Middle frontal gyrus (tissue), 1 donor: ENCODE measurements around the gene MPV17L.
A peak's percentile ranks its signal among the peaks of the same experiment; 100 is the strongest.
"Not testable (repeated sequence)": the region's sequence is repeated elsewhere in the genome, so short reads cannot be mapped to it uniquely, and the experiment has no call there.

Source experiments
- DNase-seq: peaks from one replicate; pipeline ENCODE4 v3.0.0-alpha.2; 2015; ENCODE audit warnings: low spot score; ENCODE audit errors: extremely low spot score

Gene MPV17L

GRCh38 chr16:15407756-15408155 is 12.2 kb downstream of the MPV17L start:
- not testable (repeated sequence) for DNase-seq

DNA sequence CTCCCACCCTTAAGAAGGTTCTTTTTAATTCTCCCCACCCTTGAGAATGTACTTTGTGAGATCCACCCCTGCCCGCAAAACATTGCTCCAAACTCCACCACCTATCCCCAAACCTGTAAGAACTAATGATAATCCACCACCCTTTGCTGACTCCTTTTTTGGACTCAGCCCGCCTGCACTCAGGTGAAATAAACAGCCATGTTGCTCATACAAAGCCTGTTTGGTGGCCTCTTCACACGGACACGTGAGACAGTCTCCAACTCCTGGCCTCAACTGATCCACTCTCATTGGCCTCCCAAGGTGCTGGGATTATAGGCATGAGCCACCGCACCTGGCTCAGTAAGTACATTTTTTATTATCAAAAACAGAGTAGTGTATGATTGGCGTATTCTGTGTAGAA is 13.9 kb downstream of the MPV17L start:
- DNase-seq, result not testable (repeated sequence)

- no peak for DNase-seq
These were observed 20.0 kb downstream of the MPV17L start for GRCh38 chr16:15415511-15415985.

- no peak for DNase-seq
These were observed 21.6 kb downstream of the MPV17L start for GRCh38 chr16:15417197-15417596.

DNA sequence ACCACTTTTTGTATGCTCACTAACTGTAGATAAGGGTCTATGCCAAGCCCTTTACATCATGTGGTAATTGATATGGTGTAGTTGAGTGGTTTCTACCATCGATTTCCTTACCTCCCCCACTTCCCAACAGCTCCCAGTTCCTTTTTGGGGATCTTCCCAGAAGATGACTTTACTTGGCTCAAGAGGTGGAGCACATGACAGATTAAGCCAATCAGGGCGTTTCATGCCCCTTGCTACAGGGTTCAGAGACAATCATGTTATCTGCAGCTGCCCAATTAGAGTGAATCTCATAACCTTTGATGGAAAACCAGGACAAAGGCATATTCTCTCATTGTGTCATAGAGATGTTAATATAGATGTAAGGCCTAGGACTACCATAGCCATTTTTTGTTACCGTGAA is 22.7 kb downstream of the MPV17L start:
- no peak for DNase-seq

DNA sequence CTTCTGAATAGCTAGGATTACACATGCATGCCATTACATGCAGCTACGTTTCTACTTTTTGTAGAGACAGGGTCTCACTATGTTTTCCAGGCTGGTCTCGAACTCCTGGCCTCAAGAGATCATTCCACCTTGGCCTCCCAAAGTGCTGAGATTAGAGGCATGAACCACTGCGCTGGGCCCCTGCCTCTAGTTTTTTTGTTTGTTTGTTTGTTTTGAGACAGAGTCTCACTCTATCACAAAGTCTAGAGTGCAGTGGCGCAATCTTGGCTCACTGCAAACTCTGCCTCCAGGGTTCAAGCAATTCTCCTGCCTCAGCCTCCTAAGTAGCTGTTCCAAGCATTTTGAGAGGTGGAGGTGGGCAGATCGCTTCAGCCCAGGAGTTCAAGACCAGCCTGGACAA is 26.1 kb downstream of the MPV17L start:
- DNase-seq, result not testable (repeated sequence)

- DNase-seq, result no peak
These were observed 26.7 kb downstream of the MPV17L start for GRCh38 chr16:15422222-15422621.

DNA sequence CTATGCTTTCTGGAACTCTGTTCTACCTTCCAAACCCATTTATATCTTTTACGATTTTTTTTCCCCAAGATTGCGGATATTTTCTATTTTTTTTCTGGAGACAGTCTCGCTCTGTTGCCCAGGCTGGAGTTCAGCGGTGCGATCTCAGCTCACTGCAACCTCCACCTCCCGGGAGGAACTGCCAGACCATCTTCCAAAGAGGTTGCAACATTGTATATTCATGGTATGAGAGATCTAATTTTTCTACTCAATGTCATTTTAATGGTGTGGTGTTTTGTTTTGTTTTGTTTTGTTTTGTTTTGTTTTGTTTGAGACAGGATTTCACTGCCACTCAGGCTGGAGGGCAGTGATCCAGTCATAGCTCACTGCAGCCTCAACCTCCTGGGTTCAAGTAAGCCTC is 30.3 kb downstream of the MPV17L start:
- no peak for DNase-seq

- DNase-seq, result no peak
These were observed 31.2 kb downstream of the MPV17L start for GRCh38 chr16:15426796-15427195.

DNA sequence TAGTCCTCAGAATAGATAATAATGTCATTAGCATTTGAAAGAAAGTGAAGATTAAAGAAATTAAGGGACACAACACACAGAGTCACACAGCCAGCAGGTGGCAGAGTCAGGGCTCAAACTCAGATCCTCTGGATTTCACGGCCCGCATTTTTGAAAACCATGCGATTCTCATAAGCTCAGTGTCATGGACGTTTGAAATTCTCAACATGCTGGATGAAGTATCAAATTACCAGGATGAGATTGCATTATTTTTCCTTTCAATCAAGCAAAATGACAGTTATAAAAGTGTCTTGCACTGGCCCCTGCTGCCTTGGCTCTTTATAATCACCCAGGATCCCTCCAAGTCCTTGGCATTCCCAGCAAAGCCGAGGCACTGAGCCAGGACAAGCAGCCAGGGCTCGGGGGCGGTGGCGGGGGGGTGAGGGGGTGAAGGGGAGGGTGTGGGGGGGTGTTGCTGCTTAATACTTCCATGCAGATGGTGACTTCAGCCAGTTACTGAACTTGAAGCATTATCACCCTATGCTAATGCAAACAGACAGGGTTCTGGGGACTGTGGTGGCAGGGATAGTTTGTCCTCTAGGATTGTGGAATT is 32.2 kb downstream of the MPV17L start:
- DNase-seq, result peak; percentile 49

DNA sequence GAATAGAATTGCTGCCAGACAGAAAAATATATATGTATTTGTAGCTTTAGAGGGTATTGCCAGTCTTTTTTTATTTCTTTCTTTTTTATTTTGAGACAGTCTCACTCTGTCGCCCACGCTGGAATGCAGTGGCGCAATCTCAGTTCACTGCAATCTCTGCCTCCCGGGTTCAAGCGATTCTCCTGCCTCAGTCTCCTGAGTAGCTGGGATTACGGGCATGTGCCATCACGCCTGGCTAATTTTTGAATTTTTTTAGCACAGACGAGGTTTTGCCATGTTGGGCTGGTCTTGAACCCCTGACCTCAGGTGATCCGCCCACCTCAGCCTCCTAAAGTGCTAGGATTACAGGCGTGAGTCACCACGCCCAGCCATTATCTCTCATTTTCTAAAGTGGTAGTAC is 35.3 kb downstream of the MPV17L start:
- DNase-seq, result not testable (repeated sequence)

DNA sequence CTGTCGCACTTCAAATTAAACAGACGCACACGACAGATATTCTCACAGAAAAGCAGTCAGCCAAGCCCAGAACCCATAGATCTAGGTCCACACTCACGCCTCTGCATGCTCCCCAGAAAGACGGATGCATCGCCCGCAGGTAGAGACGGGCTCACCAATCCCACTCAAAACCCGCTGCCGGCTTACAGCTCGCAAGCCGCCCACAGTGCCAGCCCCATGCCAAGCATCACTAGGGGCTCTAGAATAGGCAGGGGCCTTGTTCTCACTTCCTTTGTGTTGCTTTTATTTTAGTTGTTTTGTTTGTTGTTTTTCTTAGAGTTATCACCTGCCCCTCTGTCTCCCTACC is 38.5 kb downstream of the MPV17L start:
- no peak for DNase-seq

DNA sequence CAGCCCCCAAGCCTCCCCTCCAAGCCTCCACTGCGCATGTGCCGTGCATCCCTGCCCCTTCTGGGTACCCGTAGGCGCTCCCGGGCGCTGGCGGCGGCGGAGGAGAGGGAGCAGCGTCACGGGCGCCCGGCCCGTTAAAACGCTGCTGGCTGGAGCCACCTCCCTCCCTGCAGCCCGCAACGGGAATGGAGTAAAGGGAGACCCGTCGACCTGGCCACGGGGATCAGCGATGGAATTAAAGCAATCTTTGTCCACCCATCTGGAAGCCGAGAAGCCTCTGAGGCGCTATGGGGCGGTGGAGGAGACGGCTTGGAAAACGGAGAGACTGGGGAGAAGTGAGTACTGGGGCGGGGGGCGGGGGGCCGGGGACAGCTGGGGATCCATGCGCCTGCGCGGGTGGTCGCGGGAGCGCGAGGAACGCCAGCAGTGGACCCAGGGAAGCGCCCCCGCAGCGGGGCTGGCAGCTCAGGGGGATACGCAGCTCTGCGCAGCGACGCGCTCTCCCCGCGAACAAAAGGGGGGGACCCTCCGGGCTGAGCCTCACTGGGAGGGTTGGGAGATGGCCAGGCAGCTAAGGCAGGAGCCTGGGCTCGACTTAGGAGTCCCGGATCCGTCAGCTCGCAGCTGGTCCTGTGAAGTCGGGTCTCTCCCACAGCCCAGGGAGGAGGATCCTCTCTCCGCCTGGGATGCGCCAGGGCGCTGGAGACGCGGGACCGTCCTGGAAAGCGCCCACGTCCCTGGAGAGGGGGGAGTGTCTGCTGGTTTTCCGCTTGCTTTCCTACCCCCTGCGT is 39.1 kb downstream of the MPV17L start, which contains the start of gene BMERB1:
Gene BMERB1 (plus strand): TSS at position 164 of the 791 bp plus-strand sequence. CDS start 66 bp downstream, at position 230.
- DNase-seq, result peak; percentile 72

DNA sequence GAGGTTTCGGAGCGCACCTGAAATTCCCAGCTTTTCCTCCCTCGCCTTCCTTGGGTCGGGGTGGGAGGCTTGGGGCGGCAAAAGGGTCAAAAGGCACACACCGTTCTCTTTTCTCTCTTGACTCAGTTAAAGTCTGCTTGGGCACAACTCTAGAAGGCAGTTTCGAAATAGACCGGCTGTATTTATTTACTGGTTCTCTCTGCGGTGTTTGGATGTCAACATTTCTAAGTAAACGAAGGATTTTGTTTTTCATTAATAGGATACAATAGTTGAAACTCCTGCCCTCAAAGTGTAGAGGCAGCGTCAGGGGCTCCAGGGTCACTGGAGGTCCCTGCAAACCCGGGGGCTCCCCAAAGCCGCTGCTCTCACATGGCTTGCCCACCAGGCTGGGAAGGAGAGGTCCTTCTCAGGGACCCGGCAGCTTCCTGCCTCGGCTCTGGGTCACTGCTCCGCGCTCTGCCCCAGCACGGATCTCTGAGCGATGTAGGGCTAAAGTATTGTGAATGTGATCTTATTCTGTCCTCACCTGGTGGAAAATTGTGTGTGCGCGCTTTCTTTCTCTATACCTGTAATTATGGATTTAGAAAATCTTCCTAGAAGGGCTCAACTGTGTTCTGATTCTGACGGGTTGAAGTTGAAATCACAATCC is 39.8 kb downstream of the MPV17L start:
- no peak for DNase-seq

DNA sequence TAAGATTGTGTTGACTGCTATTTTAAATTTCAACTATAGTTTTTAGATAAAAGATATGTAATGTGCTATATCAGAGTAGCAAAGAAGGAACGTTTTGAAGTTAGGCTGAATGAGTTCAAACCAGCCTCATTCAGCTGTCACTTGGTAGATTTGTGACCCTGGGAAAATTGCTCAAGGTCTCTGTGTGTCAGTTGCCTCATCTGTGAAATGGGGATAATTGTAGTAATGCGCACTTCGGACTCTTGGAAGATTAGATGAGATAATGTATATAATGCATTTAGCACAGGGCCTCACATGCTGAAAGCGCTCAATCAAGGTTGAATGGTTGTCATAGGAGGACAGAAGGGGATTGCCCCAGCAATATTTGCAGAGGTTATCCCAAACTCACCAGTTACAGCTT is 43.5 kb downstream of the MPV17L start:
- DNase-seq, result no peak

DNA sequence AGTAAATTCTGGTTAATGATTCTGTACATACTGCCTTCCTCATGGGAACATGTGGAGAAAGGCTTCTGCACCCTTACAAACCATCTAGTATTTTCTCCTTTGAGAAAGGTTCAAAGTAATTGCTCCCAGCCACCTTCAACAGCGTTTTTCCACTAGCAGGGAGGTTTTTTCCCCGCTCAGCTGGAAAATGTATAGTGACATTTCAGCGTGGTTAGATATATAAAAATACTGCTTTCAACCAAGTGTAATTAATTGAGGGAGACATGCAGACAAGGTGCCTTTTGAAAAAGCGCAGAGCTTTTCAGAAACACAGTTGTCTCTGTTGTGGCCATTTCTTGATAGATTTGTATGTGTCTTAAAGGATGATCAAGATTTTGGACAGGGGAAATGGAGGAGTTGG is 44.0 kb downstream of the MPV17L start:
- no peak for DNase-seq

DNA sequence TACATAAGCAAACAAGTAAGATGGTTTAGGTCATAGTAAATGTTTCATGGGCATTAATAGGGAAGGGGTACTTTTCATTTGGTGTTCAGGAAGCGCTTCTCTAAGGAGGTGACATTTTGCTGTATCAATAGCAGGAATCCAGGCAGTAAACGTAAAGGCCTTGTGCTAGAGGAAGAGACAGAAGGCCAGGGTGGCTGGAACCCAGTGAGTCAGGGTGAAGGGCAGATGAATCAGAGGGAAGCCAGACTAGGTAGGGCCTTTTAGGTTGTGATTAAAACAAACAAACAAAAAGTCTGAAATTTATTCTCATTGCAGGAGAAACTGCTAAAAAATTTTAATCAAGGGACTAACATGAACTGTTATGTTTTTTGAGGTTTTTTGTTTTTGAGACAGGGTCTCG is 45.3 kb downstream of the MPV17L start:
- no peak for DNase-seq

- DNase-seq, result not testable (repeated sequence)
These were observed 46.6 kb downstream of the MPV17L start for GRCh38 chr16:15442140-15442539.

- DNase-seq, result no peak
These were observed 48.2 kb downstream of the MPV17L start for GRCh38 chr16:15443753-15444152.

DNA sequence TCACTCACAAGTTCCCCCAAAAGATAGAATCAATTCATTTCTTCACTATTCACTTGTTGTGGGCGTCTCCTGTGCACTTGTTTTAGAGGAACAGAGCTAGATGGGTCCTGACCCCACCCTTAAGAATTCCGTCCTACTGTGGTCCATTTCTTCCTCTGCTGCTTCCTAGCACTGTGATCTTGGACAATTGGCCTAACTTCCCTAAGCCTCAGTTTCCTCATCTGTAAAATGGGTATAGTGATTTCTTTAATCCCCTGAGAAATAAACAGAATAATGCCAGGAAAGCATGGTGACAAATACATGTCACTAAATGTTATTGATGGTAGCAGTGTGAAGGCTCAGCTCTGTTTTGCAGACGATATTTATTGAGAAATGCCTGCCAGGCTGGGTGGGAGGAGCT is 48.7 kb downstream of the MPV17L start:
- no peak for DNase-seq

DNA sequence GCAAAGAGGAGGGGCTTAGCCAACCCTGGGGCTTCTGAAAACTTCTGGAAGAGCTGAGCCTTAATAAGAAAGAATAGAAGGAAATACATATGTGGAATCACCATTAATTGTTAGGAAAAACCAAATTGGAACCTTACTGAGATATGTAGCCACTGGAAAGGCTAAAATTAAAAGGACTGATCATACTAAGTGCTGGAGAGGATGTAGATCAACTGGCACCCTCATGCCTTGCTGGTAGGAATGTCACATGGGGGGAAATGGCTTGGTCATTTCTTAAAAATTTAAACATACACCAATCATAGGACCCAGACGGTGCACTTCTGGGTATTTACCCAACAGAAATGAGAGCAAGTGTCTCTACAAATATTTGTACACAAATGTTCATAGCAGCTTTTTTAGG is 49.9 kb downstream of the MPV17L start:
- DNase-seq, result no peak

- DNase-seq, result no peak
These were observed 51.3 kb downstream of the MPV17L start for GRCh38 chr16:15446901-15447300.
